Activated effector memory CD4-positive, alpha-beta T cell treated with Interleukin-2 at 50 U/mL for 16 hours (primary cell): Measurements from ENCODE around the gene CHD5.
"Not testable (repeated sequence)": the region's sequence is repeated elsewhere in the genome, so short reads cannot be mapped to it uniquely, and the experiment has no call there.

Experiments
- DNase-seq: peaks from one replicate; pipeline ENCODE4 v3.0.0-alpha.2; 2020

CHD5 gene

GRCh38 chr1:6180268-6180706 is at the start of gene CHD5:
CHD5 (minus strand) TSS chr1:6180321; CDS start chr1:6180023, 298 bp downstream.
- no peak for DNase-seq

- no peak for DNase-seq
Measured at GRCh38 chr1:6225651-6226050, 45.5 kb upstream of the CHD5 start.

- no peak for DNase-seq
Measured at GRCh38 chr1:6224718-6225117, 44.6 kb upstream of the CHD5 start.

GRCh38 chr1:6223617-6224016 is 43.5 kb upstream of the CHD5 start:
- no peak for DNase-seq

GRCh38 chr1:6222636-6223035 is 42.5 kb upstream of the CHD5 start:
- no peak for DNase-seq

- DNase-seq, result no peak
Measured at GRCh38 chr1:6221210-6221784, 41.2 kb upstream of the CHD5 start.

GRCh38 chr1:6220236-6220635 is 40.1 kb upstream of the CHD5 start:
- DNase-seq, result no peak

GRCh38 chr1:6219641-6220040 is 39.5 kb upstream of the CHD5 start:
- DNase-seq, result not testable (repeated sequence)

- DNase-seq, result no peak
Measured at GRCh38 chr1:6218375-6219164, 38.4 kb upstream of the CHD5 start.

- no peak for DNase-seq
Measured at GRCh38 chr1:6212193-6212959, 32.3 kb upstream of the CHD5 start.

GRCh38 chr1:6211731-6212130 is 31.6 kb upstream of the CHD5 start:
- DNase-seq, result no peak

- no peak for DNase-seq
Measured at GRCh38 chr1:6210591-6211355, 30.7 kb upstream of the CHD5 start.

- no peak for DNase-seq
Measured at GRCh38 chr1:6209661-6210580, 29.8 kb upstream of the CHD5 start.

- no peak for DNase-seq
Measured at GRCh38 chr1:6208723-6209660, 28.9 kb upstream of the CHD5 start.

- no peak for DNase-seq
Measured at GRCh38 chr1:6207921-6208320, 27.8 kb upstream of the CHD5 start.

GRCh38 chr1:6207075-6207885 is 27.2 kb upstream of the CHD5 start:
- no peak for DNase-seq

- DNase-seq, result no peak
Measured at GRCh38 chr1:6206520-6206855, 26.4 kb upstream of the CHD5 start.

- DNase-seq, result peak; percentile 43
Measured at GRCh38 chr1:6205849-6206519, 25.9 kb upstream of the CHD5 start, which contains the start of gene RNF207. RNF207 (plus strand) TSS chr1:6206119; CDS start chr1:6206536, 417 bp downstream.

GRCh38 chr1:6202256-6202655 is 22.1 kb upstream of the CHD5 start:
- DNase-seq, result no peak
